NCI-H187 (cell line): ENCODE data around the gene UBE2M.
"Not testable (repeated sequence)": the region's sequence is repeated elsewhere in the genome, so short reads cannot be mapped to it uniquely, and the experiment has no call there.

ENCODE experiments used
- DNase-seq, 2 experiments: peaks; one replicate each; lab custom pipeline; 2025; lab: John Stamatoyannopoulos, UW

The UBE2M gene

DNA sequence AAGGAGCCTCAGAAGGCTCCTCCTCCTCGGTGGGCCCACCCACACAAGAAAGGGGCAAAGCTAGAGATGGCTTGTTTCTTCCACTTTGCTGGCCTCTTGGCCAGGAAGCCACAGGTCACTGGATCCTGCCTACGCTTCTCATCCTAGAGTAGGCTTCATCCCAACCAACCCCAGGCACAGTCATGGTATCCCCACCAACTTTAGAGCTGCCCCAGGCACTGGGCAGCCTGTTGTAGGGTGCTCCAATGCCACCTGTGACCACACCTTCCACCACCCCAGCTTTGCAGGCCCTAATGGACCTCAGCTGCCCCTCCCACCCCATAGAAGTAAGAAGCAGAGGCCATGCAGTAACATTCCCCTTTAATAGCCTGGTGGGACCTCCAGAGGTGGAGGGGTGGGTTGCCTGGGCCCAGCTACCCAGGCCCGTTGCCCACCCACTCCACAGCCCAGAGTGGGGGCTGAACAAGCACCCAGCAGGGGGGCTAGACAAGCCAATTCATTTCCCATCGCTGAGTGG, 3.0 kb downstream of the UBE2M start:
- no peak for DNase-seq

DNA sequence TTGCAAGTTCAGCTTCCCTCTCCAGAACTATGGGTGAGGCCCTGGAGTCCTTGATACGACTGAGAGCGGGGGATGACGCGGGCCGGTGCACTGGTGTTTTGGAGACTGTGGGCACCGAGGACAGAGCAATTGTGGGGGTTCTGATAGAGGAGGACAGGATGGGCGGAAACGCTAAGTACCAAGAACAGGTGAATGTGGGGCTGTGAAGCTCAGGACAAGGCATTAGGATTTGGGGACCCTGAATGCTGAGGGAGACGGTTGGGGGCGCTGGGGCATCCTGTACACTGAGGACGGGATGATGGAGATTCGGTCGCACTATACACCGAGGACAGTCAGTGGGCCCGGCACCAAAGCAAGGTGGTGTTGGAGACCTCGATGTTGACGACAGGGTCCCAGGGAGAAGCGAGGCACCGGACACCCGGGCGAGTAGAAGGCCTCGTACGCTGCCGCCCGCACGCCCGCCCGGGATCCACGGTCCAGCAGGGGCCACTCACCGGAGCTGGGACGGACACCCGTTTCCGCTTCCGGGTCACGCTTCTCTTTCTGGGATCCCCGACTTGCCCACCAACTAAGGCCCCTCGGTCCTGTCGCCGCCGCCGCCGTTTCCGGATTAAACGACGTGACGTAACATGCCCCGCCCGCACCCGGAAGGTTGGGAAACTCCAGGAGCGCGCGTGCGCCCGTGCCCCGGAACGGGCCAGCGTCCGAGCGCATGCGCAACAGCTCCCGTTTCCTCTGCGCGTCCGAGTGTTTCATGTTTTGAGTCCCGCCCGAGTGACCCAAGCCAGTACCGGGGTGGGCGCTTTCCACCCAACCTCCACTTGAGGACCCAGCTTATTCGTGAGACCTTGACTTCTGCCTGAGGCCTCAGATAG, 3.7 kb downstream of the UBE2M start, which contains the start of gene CHMP2A:
Gene CHMP2A (minus strand): TSS at position 612 of the 875 bp plus-strand sequence. CDS start 893 bp downstream, outside the sequence.
- no peak for DNase-seq

DNA sequence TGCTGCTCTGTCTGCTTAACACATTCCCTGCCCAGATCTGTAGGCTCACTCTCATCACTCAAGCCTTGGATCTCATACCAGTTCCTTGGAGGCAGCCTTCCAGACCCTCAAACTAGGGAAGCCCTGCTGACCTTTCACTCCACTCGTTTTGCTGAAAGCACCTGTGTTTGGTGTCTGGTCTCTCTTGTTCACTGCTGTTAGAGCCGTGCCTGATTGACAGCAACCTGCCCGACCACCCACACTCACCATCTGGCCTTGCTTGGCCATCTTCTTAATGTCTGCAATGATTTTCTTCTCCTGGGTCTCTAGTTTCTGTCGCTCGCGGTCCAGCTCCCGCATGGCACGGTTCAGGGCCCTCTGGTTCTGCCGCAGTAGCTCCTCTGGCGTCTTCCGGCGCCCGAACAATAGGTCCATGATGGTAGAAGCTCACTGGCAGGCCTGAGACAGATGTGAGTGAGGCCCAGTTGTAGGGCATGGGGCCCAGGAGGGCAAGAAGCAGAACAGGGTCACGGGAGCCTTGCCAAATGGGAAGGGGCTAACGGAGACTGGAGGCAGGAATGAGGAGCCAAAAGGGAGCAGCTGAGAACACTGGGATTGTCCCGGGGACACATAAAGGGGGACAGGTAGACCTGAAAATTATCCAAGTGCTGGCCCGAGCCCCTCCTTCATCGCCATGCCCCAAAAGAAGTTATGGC, 4.5 kb downstream of the UBE2M start:
- no peak for DNase-seq

DNA sequence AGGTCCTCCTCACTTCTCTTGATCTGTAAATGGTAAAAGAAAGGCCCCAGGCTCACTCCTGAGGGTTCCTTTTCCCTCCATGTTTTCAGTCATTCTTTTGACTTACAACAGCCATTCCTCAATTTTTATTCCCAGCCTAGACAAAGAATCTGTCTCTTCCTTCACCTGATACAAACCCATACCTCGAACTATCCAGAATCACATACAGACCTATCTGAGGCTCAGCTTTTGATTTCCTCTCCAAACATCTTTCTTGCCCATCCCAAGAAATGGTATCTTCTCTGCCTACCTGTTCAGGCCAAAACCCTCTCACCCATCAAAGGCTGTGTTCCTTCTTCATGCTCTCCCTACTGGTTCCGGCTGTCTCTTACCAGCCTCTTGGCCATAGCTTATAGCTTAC, 5.8 kb downstream of the UBE2M start:
- DNase-seq, result no peak

DNA sequence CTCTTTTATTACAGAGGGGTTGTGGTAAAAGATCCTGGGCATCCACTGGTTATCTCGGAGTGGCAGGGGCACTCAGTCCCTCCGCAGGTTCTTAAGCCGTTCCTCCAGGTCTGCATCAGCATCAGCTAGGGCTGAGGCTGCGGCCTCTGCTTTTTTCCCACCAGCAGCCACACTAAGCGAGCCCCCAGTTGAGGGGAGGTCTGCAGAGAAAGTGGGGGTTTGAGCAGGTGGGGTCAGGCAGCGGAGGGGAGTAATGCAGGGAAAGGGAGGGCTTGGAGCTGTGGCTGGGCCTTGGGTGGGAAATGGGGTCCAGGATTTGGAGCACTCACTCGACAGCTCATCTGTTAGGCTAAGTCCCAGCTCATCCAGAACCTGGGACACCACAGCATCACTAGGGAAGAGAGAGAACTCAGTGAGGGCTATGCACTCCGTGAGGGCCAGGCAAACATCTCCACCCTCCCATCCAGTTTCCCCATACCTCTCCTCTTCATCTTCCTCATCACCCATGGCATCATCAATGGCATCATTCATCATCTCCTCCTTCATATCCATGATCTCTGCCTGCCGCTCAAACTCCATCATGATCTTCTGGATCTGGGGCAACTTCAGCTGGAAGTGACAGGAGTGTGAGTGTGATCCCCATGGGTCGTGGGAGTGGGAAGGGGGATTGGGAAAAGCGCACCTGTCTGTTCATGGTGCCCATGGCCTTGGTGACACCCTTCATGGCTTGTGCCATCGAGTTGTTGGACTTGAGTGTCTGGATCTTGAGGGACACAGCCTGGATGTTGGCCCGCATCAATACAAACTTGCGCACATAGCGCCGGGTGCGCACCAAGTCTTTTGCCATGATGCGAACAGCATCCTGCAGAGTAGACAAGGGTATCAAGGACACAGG, 6.6 kb downstream of the UBE2M start:
- no peak for DNase-seq

DNA sequence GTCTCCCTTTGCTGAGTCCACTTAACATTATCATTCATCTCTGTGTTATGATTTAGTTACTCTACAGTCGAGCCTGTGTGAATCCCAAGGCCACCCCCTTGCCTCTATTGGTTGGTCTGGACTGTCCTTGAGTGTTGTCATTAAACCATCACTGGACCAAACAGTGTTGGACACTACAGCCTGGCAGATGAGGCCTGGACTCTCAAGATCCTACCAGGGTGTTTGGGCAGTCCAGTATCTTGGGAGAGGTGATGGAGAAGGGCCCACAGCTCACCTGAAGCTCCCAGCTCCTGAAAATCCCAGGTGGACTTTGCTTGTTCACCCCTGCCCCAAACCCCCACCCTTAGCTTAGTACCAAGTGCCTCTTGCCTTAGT, 7.3 kb downstream of the UBE2M start:
- no peak for DNase-seq

DNA sequence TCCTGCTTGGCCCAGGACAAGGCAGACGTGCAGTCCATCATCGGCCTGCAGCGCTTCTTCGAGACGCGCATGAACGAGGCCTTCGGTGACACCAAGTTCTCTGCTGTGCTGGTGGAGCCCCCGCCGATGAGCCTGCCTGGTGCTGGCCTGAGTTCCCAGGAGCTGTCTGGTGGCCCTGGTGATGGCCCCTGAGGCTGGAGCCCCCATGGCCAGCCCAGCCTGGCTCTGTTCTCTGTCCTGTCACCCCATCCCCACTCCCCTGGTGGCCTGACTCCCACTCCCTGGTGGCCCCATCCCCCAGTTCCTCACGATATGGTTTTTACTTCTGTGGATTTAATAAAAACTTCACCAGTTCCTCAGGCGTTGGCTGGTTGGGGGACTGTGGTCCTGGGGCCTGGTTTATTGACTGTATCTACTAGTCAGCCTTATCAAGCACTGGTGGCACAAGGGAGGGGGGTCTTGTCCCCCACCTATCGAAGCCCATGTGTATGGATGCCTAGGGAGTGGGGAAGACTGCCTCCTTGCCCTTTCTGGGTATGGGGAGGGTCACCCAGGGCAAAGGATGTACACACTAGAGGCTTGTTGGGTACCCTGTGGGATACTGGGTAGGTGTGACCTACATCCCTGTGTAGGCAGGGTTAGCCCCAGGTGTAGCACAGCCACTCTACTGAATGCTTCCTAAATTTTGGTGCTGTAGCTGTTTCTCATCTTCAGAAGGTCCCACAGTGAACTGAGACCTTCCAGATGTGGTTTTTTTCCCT, 7.9 kb downstream of the UBE2M start:
- DNase-seq, result no peak

DNA sequence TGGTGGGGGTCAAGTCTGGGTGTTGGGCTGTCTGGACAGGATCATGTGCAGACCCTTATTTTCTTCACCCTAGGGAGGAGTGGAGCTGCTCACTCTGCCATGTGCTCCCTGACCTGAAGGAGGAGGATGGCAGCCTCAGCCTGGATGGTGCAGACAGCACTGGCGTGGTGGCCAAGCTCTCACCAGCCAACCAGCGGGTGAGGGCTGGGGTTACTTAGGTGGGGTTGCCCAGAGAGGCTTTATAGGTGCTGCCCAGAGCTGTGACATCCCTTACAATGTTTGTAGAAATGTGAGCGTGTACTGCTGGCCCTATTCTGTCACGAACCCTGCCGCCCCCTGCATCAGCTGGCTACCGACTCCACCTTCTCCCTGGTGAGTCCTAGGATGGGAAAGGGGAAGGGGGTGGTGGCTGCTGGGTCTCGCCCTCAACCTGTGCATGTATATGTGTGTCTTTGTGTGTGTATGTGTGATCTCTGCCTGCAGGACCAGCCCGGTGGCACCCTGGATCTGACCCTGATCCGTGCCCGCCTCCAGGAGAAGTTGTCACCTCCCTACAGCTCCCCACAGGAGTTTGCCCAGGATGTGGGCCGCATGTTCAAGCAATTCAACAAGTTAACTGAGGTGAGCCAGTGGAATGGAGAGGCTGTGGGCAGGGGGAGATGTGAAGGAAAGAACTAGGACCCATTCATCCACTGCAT, 8.6 kb downstream of the UBE2M start:
- DNase-seq, result no peak

DNA sequence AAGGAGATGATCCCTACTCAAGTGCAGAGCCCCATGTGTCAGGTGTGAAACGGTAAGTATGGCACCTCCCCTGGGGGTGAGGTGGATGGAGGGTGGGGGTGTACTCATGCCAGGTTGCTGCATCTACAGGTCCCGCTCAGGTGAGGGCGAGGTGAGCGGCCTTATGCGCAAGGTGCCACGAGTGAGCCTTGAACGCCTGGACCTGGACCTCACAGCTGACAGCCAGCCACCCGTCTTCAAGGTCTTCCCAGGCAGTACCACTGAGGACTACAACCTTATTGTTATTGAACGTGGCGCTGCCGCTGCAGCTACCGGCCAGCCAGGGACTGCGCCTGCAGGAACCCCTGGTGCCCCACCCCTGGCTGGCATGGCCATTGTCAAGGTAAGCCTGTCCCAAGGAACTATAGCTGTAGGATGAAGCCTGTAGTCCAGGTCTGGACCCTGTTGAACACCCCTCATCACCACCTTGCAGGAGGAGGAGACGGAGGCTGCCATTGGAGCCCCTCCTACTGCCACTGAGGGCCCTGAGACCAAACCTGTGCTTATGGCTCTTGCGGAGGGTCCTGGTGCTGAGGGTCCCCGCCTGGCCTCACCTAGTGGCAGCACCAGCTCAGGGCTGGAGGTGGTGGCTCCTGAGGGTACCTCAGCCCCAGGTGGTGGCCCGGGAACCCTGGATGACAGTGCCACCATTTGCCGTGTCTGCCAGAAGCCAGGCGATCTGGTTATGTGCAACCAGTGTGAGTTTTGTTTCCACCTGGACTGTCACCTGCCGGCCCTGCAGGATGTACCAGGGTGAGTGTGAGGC, 9.3 kb downstream of the UBE2M start:
- no peak for DNase-seq

DNA sequence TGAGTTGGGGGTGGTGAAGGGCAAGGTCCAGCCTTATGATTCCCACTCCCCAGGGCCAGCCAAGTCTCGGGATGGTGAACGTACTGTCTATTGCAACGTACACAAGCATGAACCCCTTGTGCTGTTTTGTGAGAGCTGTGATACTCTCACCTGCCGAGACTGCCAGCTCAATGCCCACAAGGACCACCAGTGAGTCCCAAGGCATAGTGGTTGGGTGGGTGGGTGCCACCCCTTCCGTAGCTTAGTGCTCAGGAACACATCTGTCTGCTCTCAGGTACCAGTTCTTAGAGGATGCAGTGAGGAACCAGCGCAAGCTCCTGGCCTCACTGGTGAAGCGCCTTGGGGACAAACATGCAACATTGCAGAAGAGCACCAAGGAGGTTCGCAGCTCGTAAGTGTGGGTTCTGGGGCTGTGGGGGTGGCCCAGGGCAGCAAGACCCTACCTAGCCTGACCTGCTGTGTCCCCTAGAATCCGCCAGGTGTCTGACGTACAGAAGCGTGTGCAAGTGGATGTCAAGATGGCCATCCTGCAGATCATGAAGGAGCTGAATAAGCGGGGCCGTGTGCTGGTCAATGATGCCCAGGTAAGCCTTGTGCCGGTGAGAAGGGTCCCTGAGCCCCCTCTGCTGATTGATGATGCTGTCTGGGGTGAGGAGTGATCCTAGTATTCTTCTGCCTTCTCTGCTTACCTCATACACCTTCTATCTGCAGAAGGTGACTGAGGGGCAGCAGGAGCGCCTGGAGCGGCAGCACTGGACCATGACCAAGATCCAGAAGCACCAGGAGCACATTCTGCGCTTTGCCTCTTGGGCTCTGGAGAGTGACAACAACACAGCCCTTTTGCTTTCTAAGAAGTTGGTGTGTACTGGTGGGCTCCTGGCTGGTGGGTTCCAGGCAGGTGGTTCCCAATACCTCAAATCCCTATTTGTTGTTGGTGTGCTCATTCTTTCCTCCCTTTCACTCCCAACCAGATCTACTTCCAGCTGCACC, 10.8 kb downstream of the UBE2M start:
- no peak for DNase-seq

DNA sequence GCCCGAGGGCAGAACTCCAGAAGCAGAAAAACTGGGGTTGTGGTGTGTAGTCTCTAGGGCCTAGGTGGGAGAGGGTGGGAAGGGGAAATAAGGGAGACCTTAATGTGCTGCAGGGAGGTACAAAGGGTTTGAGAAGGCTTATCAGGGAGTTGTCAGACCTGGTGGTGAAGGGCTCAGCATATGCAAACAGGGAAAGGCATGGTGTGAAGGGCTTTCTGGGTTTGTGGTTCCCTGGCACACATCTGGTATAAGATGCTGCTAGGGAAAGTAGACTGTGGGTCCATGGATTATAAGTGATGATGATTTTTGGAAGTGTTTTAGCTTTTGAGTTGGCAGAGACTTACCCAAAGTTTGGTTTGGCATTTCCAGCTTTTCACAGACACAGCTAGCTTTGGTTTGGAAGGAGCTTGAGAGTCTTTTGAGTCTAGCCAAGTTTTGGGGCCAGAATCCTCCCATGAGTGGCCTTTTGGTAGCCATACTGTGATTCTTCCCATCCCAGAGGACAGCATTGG, 12.3 kb downstream of the UBE2M start:
- no peak for DNase-seq

DNA sequence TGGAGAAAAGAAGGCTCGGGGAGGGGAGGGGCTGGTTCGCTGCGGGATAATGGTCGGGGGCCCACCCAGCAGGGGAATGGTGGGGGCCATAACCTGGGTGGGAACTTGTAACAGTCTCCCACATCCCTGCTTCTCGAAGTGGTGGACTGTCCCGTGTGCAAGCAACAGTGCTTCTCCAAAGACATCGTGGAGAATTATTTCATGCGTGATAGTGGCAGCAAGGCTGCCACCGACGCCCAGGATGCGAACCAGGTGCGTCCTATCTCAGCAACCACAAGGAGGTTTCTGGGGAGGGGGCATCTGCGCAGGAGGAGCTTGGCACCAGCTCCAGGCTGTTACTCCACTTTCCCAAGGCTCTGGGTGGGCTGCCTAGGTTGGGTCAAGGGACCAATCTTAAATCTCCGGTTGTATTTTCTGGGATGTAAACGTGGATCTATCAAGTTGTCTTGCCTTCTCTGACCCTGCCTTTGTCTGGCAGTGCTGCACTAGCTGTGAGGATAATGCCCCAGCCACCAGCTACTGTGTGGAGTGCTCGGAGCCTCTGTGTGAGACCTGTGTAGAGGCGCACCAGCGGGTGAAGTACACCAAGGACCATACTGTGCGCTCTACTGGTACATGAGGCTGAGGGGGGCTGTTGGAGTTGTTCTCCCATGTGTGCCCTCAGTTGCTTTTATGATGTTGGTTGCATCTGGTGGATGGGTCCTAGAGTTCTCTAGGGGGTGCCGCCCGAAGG, 13.0 kb downstream of the UBE2M start:
- DNase-seq, result no peak

DNA sequence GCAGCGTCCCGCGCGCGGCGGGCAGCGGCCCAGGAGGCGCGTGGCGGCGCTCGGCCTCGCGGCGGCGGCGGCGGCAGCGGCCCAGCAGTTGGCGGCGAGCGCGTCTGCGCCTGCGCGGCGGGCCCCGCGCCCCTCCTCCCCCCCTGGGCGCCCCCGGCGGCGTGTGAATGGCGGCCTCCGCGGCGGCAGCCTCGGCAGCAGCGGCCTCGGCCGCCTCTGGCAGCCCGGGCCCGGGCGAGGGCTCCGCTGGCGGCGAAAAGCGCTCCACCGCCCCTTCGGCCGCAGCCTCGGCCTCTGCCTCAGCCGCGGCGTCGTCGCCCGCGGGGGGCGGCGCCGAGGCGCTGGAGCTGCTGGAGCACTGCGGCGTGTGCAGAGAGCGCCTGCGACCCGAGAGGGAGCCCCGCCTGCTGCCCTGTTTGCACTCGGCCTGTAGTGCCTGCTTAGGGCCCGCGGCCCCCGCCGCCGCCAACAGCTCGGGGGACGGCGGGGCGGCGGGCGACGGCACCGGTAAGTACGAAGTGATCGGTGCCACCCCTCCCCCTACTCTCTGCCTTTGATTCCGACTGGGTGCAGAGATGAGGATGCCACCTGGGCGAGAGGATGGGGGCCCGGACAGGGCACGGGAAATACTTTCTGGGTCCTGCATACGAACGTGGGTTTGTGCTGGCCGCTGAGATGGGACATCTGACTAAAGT, 13.7 kb downstream of the UBE2M start:
- DNase-seq, result no peak

DNA sequence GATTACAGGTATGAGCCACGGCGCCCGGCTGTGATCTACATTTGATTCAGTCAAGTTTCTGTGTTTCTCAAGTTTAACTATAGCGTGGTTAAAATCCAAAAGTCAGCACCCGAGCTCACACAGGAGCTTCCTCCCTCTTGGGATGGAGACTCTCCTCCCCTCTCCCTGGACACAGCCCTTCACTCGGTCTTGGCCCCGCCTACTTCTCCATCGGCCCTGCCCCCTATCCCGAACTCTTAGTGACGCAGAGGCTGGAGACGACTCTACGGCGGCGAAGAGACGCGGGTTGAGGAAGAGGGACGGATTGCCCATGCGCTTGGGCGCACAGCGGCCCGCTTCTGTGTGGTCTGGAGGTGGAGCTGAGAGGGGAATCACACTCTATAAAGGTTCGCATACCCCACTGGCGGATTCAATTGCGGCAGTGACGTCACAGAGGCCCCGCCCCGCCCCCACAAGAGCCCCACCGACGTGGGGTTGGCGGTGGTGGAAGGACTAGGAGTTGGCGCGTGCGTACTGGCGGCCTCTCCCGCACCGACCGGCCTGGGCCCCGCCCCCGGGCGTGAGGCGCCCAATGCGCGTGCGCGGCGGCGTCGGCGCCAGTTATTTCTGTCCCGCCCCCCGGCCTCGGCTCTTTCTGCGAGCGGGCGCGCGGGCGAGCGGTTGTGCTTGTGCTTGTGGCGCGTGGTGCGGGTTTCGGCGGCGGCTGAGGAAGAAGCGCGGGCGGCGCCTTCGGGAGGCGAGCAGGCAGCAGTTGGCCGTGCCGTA, 14.4 kb downstream of the UBE2M start, which contains the start of gene TRIM28:
Gene TRIM28 (plus strand): TSS at position 239 of the 765 bp plus-strand sequence. CDS start 694 bp downstream, outside the sequence.
- no peak for DNase-seq

DNA sequence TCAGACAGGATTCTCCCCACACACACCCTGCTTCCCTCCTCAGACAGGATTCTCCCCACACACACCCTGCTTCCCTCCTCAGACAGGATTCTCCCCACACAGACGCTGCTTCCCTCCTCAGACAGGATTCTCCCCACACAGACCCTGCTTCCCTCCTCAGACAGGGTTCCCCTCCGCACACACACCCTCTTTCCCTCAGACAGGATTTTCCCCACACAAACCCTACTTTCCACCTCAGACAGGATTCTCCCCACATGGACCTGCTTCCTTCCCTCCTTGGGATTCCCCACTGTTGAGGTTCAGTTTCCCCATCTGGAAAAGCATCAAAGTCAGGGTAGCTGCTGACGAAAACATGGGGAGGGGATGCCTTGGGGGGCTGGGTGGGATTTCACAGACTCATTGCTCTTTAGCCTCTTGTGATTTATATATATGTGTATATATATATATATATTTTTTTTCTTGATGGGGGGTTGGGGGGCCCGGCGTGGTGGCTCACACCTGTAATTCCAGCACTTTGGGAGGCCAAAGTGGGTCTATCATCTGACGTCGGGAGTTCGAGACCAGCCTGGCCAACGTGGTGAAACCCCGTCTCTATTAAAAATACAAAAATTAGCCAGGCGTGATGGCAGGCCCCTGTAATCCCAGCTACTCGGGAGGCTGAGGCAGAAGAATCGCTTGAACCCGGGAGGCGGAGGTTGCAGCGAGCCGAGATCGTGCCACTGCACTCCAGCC, 15.6 kb downstream of the UBE2M start:
- not testable (repeated sequence) for DNase-seq
